ENCODE data around the gene SAMD8.
"Not testable (repeated sequence)": the region's sequence is repeated elsewhere in the genome, so short reads cannot be mapped to it uniquely, and the experiment has no call there.

SAMD8 gene

GRCh38 chr10:75146780-75147179 is 35.3 kb downstream of the SAMD8 start:
- DNase-seq: no peak

GRCh38 chr10:75150656-75151055 is 39.2 kb downstream of the SAMD8 start:
- no peak for DNase-seq

GRCh38 chr10:75159519-75159918 is 48.1 kb downstream of the SAMD8 start:
- no peak for DNase-seq

- DNase-seq: no peak
These were observed 54.5 kb downstream of the SAMD8 start for GRCh38 chr10:75165684-75166622.

- DNase-seq: no peak
These were observed 55.1 kb downstream of the SAMD8 start for GRCh38 chr10:75166623-75166972.

GRCh38 chr10:75168275-75168674 is 56.8 kb downstream of the SAMD8 start:
- no peak for DNase-seq

GRCh38 chr10:75170215-75170614 is 58.8 kb downstream of the SAMD8 start:
- no peak for DNase-seq

GRCh38 chr10:75175046-75175445 is 63.6 kb downstream of the SAMD8 start:
- no peak for DNase-seq

GRCh38 chr10:75176046-75176445 is 64.6 kb downstream of the SAMD8 start:
- no peak for DNase-seq

GRCh38 chr10:75176736-75177135 is 65.3 kb downstream of the SAMD8 start:
- DNase-seq: no peak

- no peak for DNase-seq
These were observed 68.3 kb downstream of the SAMD8 start for GRCh38 chr10:75179657-75180177.

GRCh38 chr10:75180592-75180991 is 69.1 kb downstream of the SAMD8 start:
- DNase-seq: no peak

- no peak for DNase-seq
These were observed 69.6 kb downstream of the SAMD8 start for GRCh38 chr10:75181073-75181472.

GRCh38 chr10:75186310-75186709 is 74.9 kb downstream of the SAMD8 start:
- no peak for DNase-seq

- peak; percentile 31 for DNase-seq
These were observed 76.5 kb downstream of the SAMD8 start for GRCh38 chr10:75187961-75188426.

GRCh38 chr10:75188522-75188921 is 77.1 kb downstream of the SAMD8 start:
- DNase-seq: not testable (repeated sequence)

GRCh38 chr10:75189266-75190096 is 78.0 kb downstream of the SAMD8 start:
- DNase-seq: no peak

- no peak for DNase-seq
These were observed 80.5 kb downstream of the SAMD8 start for GRCh38 chr10:75191821-75192568.

- DNase-seq: not testable (repeated sequence)
These were observed 83.2 kb downstream of the SAMD8 start for GRCh38 chr10:75194625-75195024.

GRCh38 chr10:75195035-75195763 is 83.7 kb downstream of the SAMD8 start:
- DNase-seq: no peak

GRCh38 chr10:75197066-75197465 is 85.6 kb downstream of the SAMD8 start:
- DNase-seq: no peak

- no peak for DNase-seq
These were observed 86.5 kb downstream of the SAMD8 start for GRCh38 chr10:75197906-75198305.
